Smooth muscle cell (in vitro differentiated cells): ENCODE measurements around the gene TNFRSF8. TPM values are rescaled to one million over a fixed set of nuclear protein-coding genes. Genes with fewer than 3 reads are reported as not detected.

Experiments
- DNase-seq: peaks from one replicate; lab custom pipeline; 2025; ENCODE audit not compliant: unreplicated experiment; lab: John Stamatoyannopoulos, UW
- H2AFZ ChIP-seq: fragments of 200-600 bp; sonication (generic); 2 replicates; pipeline ENCODE4 v1.6.0; 2016; ENCODE audit warnings: antibody characterized with exemption, low read depth, mild to moderate bottlenecking
- H3F3A ChIP-seq: fragments of 200-600 bp; sonication (generic); 2 replicates; pipeline ENCODE4 v1.6.0; 2017; ENCODE audit warnings: antibody characterized with exemption, low read depth
- H3K27ac ChIP-seq: fragments of 200-600 bp; sonication (generic); 2 replicates; pipeline ENCODE4 v1.5.1; 2016; ENCODE audit warnings: low read depth, mild to moderate bottlenecking
- H3K27me3 ChIP-seq: fragments of 200-600 bp; sonication (generic); 2 replicates; pipeline ENCODE4 v1.6.1; 2016; ENCODE audit warnings: low read depth, mild to moderate bottlenecking
- H3K36me3 ChIP-seq: fragments of 200-600 bp; sonication (generic); 2 replicates; pipeline ENCODE4 v1.5.1; 2016; ENCODE audit warnings: low read depth
- H3K4me1 ChIP-seq: fragments of 200-600 bp; sonication (generic); 2 replicates; pipeline ENCODE4 v1.5.1; 2016; ENCODE audit warnings: low read depth
- H3K4me2 ChIP-seq: fragments of 200-600 bp; sonication (generic); 2 replicates; pipeline ENCODE4 v1.6.0; 2016; ENCODE audit warnings: mild to moderate bottlenecking
- H3K4me3 ChIP-seq: fragments of 200-600 bp; sonication (generic); 2 replicates; pipeline ENCODE4 v1.5.1; 2016; ENCODE audit warnings: mild to moderate bottlenecking
- H3K79me2 ChIP-seq: fragments of 200-600 bp; sonication (generic); 2 replicates; pipeline ENCODE4 v1.6.0; 2016; ENCODE audit warnings: low read depth, mild to moderate bottlenecking
- H3K9ac ChIP-seq: fragments of 200-600 bp; sonication (generic); 2 replicates; pipeline ENCODE4 v1.6.0; 2016; ENCODE audit warnings: low read depth
- H3K9me3 ChIP-seq: fragments of 200-600 bp; sonication (generic); replicated peaks from 2 replicates; pipeline ENCODE4 v1.5.1; 2016; ENCODE audit warnings: low read depth
- H4K20me1 ChIP-seq: fragments of 200-600 bp; sonication (generic); 2 replicates; pipeline ENCODE4 v1.6.0; 2016; ENCODE audit warnings: low read depth
- CTCF ChIP-seq: fragments of 200-600 bp; sonication (generic); IDR thresholded peaks from 2 replicates; pipeline ENCODE4 v1.5.1; 2017; ENCODE audit warnings: borderline replicate concordance, mild to moderate bottlenecking, antibody characterized with exemption; ENCODE audit not compliant: insufficient read depth, poor library complexity, severe bottlenecking
- WGBS: methylation state at CpG from one replicate; pipeline ENCODE4 v1.1.7; 2016; ENCODE audit warnings: low lambda C conversion rate; 5-methylcytosine and 5-hydroxymethylcytosine counted together
- polyA plus RNA-seq: library from polyadenylated mRNA; unstranded; fragments of >200 nt; fragmentation: Nextera tagmentation; extraction: Ambion mirVana; gene quantifications from 2 replicates; pipeline ENCODE4 v1.2.1, GENCODE V29; 2016
- total RNA-seq: library from RNA; depleted of rRNA; stranded (reverse); fragments of >200 nt; gene quantifications from 2 replicates; pipeline ENCODE4 v1.2.3, GENCODE V29; 2014

Gene TNFRSF8
- total and polyA plus RNA-seq, 2 experiments from 2014 or later, result 0.54 to 1.3 TPM

- H3F3A ChIP-seq, result peaks cover 6% of the 10 kb centered on the region
- no peaks in the 10 kb centered on the region for H3K79me2 ChIP-seq
- no peaks in the 10 kb centered on the region for H4K20me1 ChIP-seq
- H3K9me3 ChIP-seq, result no peaks in the 10 kb centered on the region
- H3K27me3 ChIP-seq, result no peaks in the 10 kb centered on the region
- H3K4me2 ChIP-seq, result no peak overlapping the region
- no peak for TF ChIP-seq CTCF
- no peaks in the 10 kb centered on the region for H3K36me3 ChIP-seq
- H3K4me3 ChIP-seq, result no peak overlapping the region
- no peak for DNase-seq
- WGBS, result 90% methylated on average over 7 of the region's 7 CpGs
- H3K27ac ChIP-seq, result no peak overlapping the region
- no peak overlapping the region for H2AFZ ChIP-seq
- H3K4me1 ChIP-seq, result peaks cover 18% of the 10 kb centered on the region
- no peak overlapping the region for H3K9ac ChIP-seq
These were observed 120.1 kb downstream of the TNFRSF8 start for GRCh38 chr1:12183095-12183794.

- peak overlapping the region; percentile 82 for H3K27ac ChIP-seq
- no peaks in the 10 kb centered on the region for H4K20me1 ChIP-seq
- TF ChIP-seq CTCF, result peak; percentile 31
- H3K9me3 ChIP-seq, result no peaks in the 10 kb centered on the region
- no peaks in the 10 kb centered on the region for H3K27me3 ChIP-seq
- H3K4me2 ChIP-seq, result peak overlapping the region; percentile 80
- peak overlapping the region; percentile 56 for H3K9ac ChIP-seq
- 17% methylated on average over 10 of the region's 10 CpGs for WGBS
- DNase-seq, result peak; percentile 35
- H3K79me2 ChIP-seq, result no peaks in the 10 kb centered on the region
- H3F3A ChIP-seq, result peaks cover 6% of the 10 kb centered on the region
- peaks cover 14% of the 10 kb centered on the region for H3K4me1 ChIP-seq
- peak overlapping the region; percentile 93 for H2AFZ ChIP-seq
- no peaks in the 10 kb centered on the region for H3K36me3 ChIP-seq
- no peak overlapping the region for H3K4me3 ChIP-seq
These were observed 121.0 kb downstream of the TNFRSF8 start for GRCh38 chr1:12184008-12184681.

- no peaks in the 10 kb centered on the region for H3K27me3 ChIP-seq
- peak overlapping the region; percentile 82 for H3K27ac ChIP-seq
- no peaks in the 10 kb centered on the region for H3F3A ChIP-seq
- 87% methylated on average over 19 of the region's 19 CpGs for WGBS
- no peaks in the 10 kb centered on the region for H3K79me2 ChIP-seq
- DNase-seq, result no peak
- no peak overlapping the region for H3K9ac ChIP-seq
- H3K4me1 ChIP-seq, result peaks cover 14% of the 10 kb centered on the region
- no peaks in the 10 kb centered on the region for H3K36me3 ChIP-seq
- no peak for TF ChIP-seq CTCF
- no peaks in the 10 kb centered on the region for H3K9me3 ChIP-seq
- no peak overlapping the region for H2AFZ ChIP-seq
- H4K20me1 ChIP-seq, result no peaks in the 10 kb centered on the region
- no peak overlapping the region for H3K4me3 ChIP-seq
- H3K4me2 ChIP-seq, result peak overlapping the region; percentile 80
These were observed 122.2 kb downstream of the TNFRSF8 start for GRCh38 chr1:12185036-12185917.
